ENCODE measurements around the gene OPRD1.
A peak's percentile ranks its signal among the peaks of the same experiment; 100 is the strongest.
"Not testable (repeated sequence)": the region's sequence is repeated elsewhere in the genome, so short reads cannot be mapped to it uniquely, and the experiment has no call there.

OPRD1 gene

GRCh38 chr1:28840928-28841544 lies 29.1 kb downstream of the OPRD1 start:
- FAIRE-seq (no peak), DNase-seq (ENCODE audit: low spot score) (no peak)

GRCh38 chr1:28845786-28846543 lies 34.0 kb downstream of the OPRD1 start:
- DNase-seq (ENCODE audit: low spot score) (no peak), FAIRE-seq (no peak)

- FAIRE-seq; DNase-seq (ENCODE audit: low spot score): not testable (repeated sequence)
Measured at GRCh38 chr1:28847207-28847606, 35.2 kb downstream of the OPRD1 start.

- FAIRE-seq: no peak
- DNase-seq (ENCODE audit: low spot score): no peak
Measured at GRCh38 chr1:28848416-28848815, 36.4 kb downstream of the OPRD1 start.

GRCh38 chr1:28853093-28853742 lies 41.2 kb downstream of the OPRD1 start:
- FAIRE-seq (no peak), DNase-seq (ENCODE audit: low spot score) (no peak)

GRCh38 chr1:28854406-28854805 lies 42.4 kb downstream of the OPRD1 start:
- DNase-seq (ENCODE audit: low spot score); FAIRE-seq: not testable (repeated sequence)

- FAIRE-seq: no peak
- DNase-seq (ENCODE audit: low spot score): no peak
Measured at GRCh38 chr1:28855046-28855445, 43.1 kb downstream of the OPRD1 start.

GRCh38 chr1:28855469-28855951 lies 43.5 kb downstream of the OPRD1 start:
- FAIRE-seq (no peak), DNase-seq (ENCODE audit: low spot score) (no peak)

GRCh38 chr1:28855969-28856368 lies 44.0 kb downstream of the OPRD1 start:
- DNase-seq (ENCODE audit: low spot score) (no peak), FAIRE-seq (no peak)

- peak; percentile 100 for FAIRE-seq
- DNase-seq (ENCODE audit: low spot score): peak; percentile 100
Measured at GRCh38 chr1:28860332-28861073, 48.5 kb downstream of the OPRD1 start.

- FAIRE-seq: no peak
- DNase-seq (ENCODE audit: low spot score): no peak
Measured at GRCh38 chr1:28862571-28863403, 50.8 kb downstream of the OPRD1 start.

GRCh38 chr1:28864695-28865094 lies 52.7 kb downstream of the OPRD1 start:
- DNase-seq (ENCODE audit: low spot score) (no peak), FAIRE-seq (no peak)

GRCh38 chr1:28865997-28866650 lies 54.2 kb downstream of the OPRD1 start:
- DNase-seq (ENCODE audit: low spot score) (peak; percentile 52), FAIRE-seq (peak; percentile 90)

GRCh38 chr1:28867850-28868249 lies 55.9 kb downstream of the OPRD1 start:
- FAIRE-seq (no peak), DNase-seq (ENCODE audit: low spot score) (no peak)

GRCh38 chr1:28869952-28870351 lies 58.0 kb downstream of the OPRD1 start:
- no peak for FAIRE-seq

GRCh38 chr1:28871631-28872401 lies 59.8 kb downstream of the OPRD1 start:
- FAIRE-seq: no peak
- DNase-seq (ENCODE audit: low spot score): no peak

More at GRCh38 chr1:28869952-28870351, 58.0 kb downstream of the OPRD1 start:
- no peak for DNase-seq (ENCODE audit: low spot score)

- FAIRE-seq: not testable (repeated sequence)
Measured at GRCh38 chr1:28875134-28875533, 63.2 kb downstream of the OPRD1 start.

GRCh38 chr1:28877132-28877781 lies 65.3 kb downstream of the OPRD1 start:
- FAIRE-seq: peak; percentile 63
- DNase-seq (ENCODE audit: low spot score): peak; percentile 62

More at GRCh38 chr1:28875134-28875533, 63.2 kb downstream of the OPRD1 start:
- DNase-seq (ENCODE audit: low spot score): not testable (repeated sequence)

GRCh38 chr1:28878796-28879195 lies 66.8 kb downstream of the OPRD1 start:
- DNase-seq (ENCODE audit: low spot score) (no peak), FAIRE-seq (no peak)
